Measurements from ENCODE around the gene TNS1.

DNA sequence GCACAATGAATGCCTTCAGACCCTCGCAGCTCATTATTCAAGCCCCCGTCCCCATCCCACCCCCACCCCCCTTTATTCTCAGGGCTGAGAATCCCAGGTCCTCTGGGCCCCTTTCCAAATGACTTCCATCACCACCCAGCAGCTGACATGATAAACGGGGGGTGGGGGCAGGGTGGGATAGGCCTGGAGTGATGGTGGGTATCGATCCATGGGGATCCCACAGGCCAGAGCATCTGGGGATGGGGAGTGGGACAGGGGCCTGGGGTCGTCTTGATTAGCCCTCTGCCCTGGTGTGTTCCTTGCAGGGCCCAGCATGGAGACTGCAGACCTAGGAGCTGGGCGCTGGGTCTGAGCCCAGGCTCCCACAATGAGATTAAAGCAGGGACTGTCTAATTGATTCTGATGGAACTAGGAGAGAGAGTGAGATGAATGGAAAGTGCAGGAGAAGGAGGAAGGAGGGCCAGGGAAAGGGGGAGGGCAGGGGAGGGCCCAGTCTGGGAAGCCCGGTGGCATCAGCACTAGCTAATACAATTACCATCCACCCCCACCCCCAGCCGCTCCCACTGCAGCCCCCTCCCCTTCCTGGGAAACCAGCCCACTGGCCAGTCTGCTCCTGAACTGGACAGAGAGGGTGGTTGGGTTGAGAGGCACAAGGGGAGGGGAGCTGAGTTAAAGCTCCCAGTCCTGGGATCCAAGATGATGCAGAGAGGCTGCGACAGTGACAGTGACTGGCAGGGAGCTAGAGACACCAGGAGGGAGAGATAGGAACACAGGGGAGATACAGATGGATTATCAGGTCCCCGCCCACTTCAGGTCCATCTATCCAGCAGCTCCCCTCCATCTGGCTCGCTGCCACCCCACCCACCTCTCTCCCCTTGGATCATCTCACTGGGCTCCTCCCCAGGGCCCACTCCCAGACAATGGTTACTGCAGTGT lies 13.1 kb upstream of the TNS1 start:
- TF ChIP-seq CTCF (conservative IDR thresholded peaks at IDR 0.05; ENCODE audit: low read length) = no peak
- TF ChIP-seq EZH2phosphoT487 (IDR thresholded peaks at IDR 0.05; ENCODE audit: borderline replicate concordance) = no peak

Data from Loucy (cell line).